GM12878 (cell line): ENCODE results near the gene NIPAL1. TPM values are rescaled to one million over a fixed set of nuclear protein-coding genes. Genes with fewer than 3 reads are reported as not detected.

Experiments used
- ATAC-seq: fragments of 200-7000 bp; cut with Tn5 transposase; 3 replicates; pipeline ENCODE4 v1.9.1; 2020; ENCODE audit warnings: mild to moderate bottlenecking, moderate library complexity
- BruUV-seq: library from RNA; stranded (reverse); fragments of 400-500 nt; replicated peaks from 2 replicates; lab custom pipeline; 2021; lab: Mats Ljungman, UMichigan
- CTCF ChIA-PET: fragments of 300-600 bp; sonication (Branson Sonifier 250); formaldehyde crosslinking; extraction: SDS; loops from one replicate; lab custom pipeline; 2021; ENCODE audit warnings: inconsistent platforms; lab: Yijun Ruan, JAX
- POLR2A ChIA-PET: fragments of 350-600 bp; formaldehyde crosslinking; extraction: SDS; loops from one replicate; lab custom pipeline; 2021; ENCODE audit warnings: inconsistent platforms; lab: Charles Lee
- RAD21 ChIA-PET: fragments of 300-600 bp; sonication (Branson Sonifier 250); formaldehyde crosslinking; loops from one replicate; lab custom pipeline; 2023; ENCODE audit warnings: antibody characterized with exemption; ENCODE audit not compliant: unreplicated experiment; lab: Charles Lee
- SMC1A ChIA-PET: fragments of 300-600 bp; sonication (Branson Sonifier 250); formaldehyde crosslinking; loops from one replicate; lab custom pipeline; 2023; ENCODE audit not compliant: unreplicated experiment, uncharacterized antibody; lab: Charles Lee
- DNase-seq: peaks from one replicate; pipeline ENCODE4 v3.0.0-alpha.2; 2011; ENCODE audit warnings: low read depth, low spot score
- FAIRE-seq: peaks from 3 replicates; lab custom pipeline; 2011; peaks lifted over from hg19 to GRCh38; lab: Jason Lieb, UNC
- H2AFZ ChIP-seq: 2 replicates; pipeline ENCODE4 v1.6.0; 2011; ENCODE audit warnings: low read depth, low read length, control low read depth; ENCODE audit not compliant: control insufficient read depth
- H3K27ac ChIP-seq: 2 replicates; pipeline ENCODE4 v1.5.1; 2011; ENCODE audit warnings: control low read depth; ENCODE audit not compliant: control insufficient read depth, insufficient read depth
- H3K27me3 ChIP-seq, 2 experiments: replicated peaks in 1 of 2; 2 replicates each; pipeline versions ENCODE4 v1.6.0 to v1.6.1; 2011; ENCODE audit warnings: low read length in 1 of 2; ENCODE audit not compliant: control insufficient read depth in 2 of 2, insufficient read depth in 2 of 2
- H3K36me3 ChIP-seq, 2 experiments: 2 replicates each; pipeline ENCODE4 v1.5.1; 2011; ENCODE audit warnings: low read length in 1 of 2; ENCODE audit not compliant: control insufficient read depth in 2 of 2, insufficient read depth in 2 of 2
- H3K4me1 ChIP-seq: 2 replicates; pipeline ENCODE4 v1.6.1; 2011; ENCODE audit warnings: mild to moderate bottlenecking, low read length, moderate library complexity, mixed read lengths; ENCODE audit not compliant: control insufficient read depth, insufficient read depth
- H3K4me2 ChIP-seq: 2 replicates; pipeline ENCODE4 v1.6.0; 2011; ENCODE audit warnings: control low read depth; ENCODE audit not compliant: control insufficient read depth, insufficient read depth
- H3K4me3 ChIP-seq: fragments of 200-600 bp; sonication (generic); 2 replicates; pipeline ENCODE4 v1.5.1; 2016
- H3K79me2 ChIP-seq: 2 replicates; pipeline ENCODE4 v1.6.0; 2011; ENCODE audit warnings: low read length; ENCODE audit not compliant: control insufficient read depth, insufficient read depth
- H3K9ac ChIP-seq: 2 replicates; pipeline ENCODE4 v1.8.0; 2011; ENCODE audit warnings: low read length, control low read depth, mixed read lengths; ENCODE audit not compliant: control insufficient read depth, insufficient read depth
- H3K9me3 ChIP-seq: replicated peaks from 3 replicates; pipeline ENCODE4 v1.5.1; 2011; ENCODE audit warnings: mild to moderate bottlenecking, low read length; ENCODE audit not compliant: control insufficient read depth, insufficient read depth
- H4K20me1 ChIP-seq: 2 replicates; pipeline ENCODE4 v1.6.0; 2011; ENCODE audit not compliant: control insufficient read depth, insufficient read depth
- RBBP5 ChIP-seq: fragments of 200-600 bp; sonication (generic); conservative IDR thresholded peaks from 2 replicates; pipeline ENCODE4 v1.6.1; 2016
- SMAD1 ChIP-seq: fragments of 450-650 bp; IDR thresholded peaks from 2 replicates; pipeline ENCODE4 v1.6.1; 2018; ENCODE audit warnings: mild to moderate bottlenecking, low read depth; ENCODE audit not compliant: partially characterized antibody
- TCF12 ChIP-seq: IDR thresholded peaks from 2 replicates; pipeline ENCODE4 v1.6.1; 2011; ENCODE audit warnings: low read depth, mild to moderate bottlenecking, low read length
- ZBED1 ChIP-seq: IDR thresholded peaks from 2 replicates; pipeline ENCODE4 v1.6.1; 2016; ENCODE audit warnings: borderline replicate concordance
- ZBTB4 ChIP-seq: fragments of 450-650 bp; formaldehyde crosslinking; IDR thresholded peaks from 2 replicates; pipeline ENCODE4 v1.4.0; 2022; ENCODE audit warnings: mild to moderate bottlenecking, moderate library complexity
- WGBS: methylation state at CpG from one replicate; pipeline ENCODE4 v1.1.6; 2016; ENCODE audit warnings: low lambda C conversion rate; ENCODE audit not compliant: insufficient replicate concordance, insufficient coverage; ENCODE audit errors: missing lambda C conversion rate; 5-methylcytosine and 5-hydroxymethylcytosine counted together
- in situ Hi-C: fragments of 300-500 bp; cut with MboI; formaldehyde crosslinking; loops from 9 replicates; pipeline ENCODE4 v1.14.3; 2018; ENCODE audit warnings: mixed read lengths
- intact Hi-C: fragments of 100-400 bp; cut with micrococcal nuclease; formaldehyde crosslinking; loops from one replicate; pipeline ENCODE4 v1.14.2; 2022; ENCODE audit not compliant: unreplicated experiment
- polyA plus RNA-seq, 11 experiments: library from polyadenylated mRNA; depleted of rRNA in 4 of 11; unstranded in 6 of 11; stranded (reverse) in 5 of 11; fragments of >200 nt; fragmentation: Nextera tagmentation in 4 of 11; fragmentation: Illumina TruSeq in 1 of 11; extraction: Ambion mirVana in 4 of 11; extraction: Trizol in 1 of 11; gene quantifications; 1 replicate in 1 of 11; 2 replicates in 10 of 11; pipeline versions ENCODE4 v1.2.1 to v1.2.3, GENCODE V29; 2011 to 2016; ENCODE audit warnings: inconsistent platforms in 2 of 11, missing spikeins in 2 of 11, low read depth in 1 of 11
- total RNA-seq, 4 experiments: library from RNA; depleted of rRNA in 3 of 4; stranded (reverse); fragments of >200 nt in 3 of 4; fragmentation: Illumina TruSeq in 1 of 4; extraction: Trizol in 1 of 4; gene quantifications; 2 replicates each; pipeline versions ENCODE4 v1.2.1 to v1.2.3, GENCODE V29; 2013 to 2021

NIPAL1 gene
- total and polyA plus RNA-seq, 10 of the 15 experiments (the other 5 are each of a cell fraction or from before 2014, with no cell fraction given) = 0.46 to 9.7 (median 5.9) TPM

GRCh38 chr4:47996021-47996420 lies 20.6 kb upstream of the NIPAL1 start:
- 20% methylated on average over 1 of the region's 1 CpG for WGBS
- no peak overlapping the region for H3K4me2 ChIP-seq
- no peak overlapping the region for H3K4me3 ChIP-seq
- FAIRE-seq (no peak), DNase-seq (no peak), ATAC-seq (no peak)
- H3K27me3 ChIP-seq = no peaks in the 10 kb centered on the region
- H3K9ac ChIP-seq = no peak overlapping the region
- H3K36me3 ChIP-seq = no peaks in the 10 kb centered on the region
- RAD21 ChIA-PET = no interaction called here
- SMC1A ChIA-PET = interaction anchor here (0.7 kb wide), 1 partner anchor 15 kb away, joined by 3 read pairs; no protein-coding TSS in a partner anchor
- H2AFZ ChIP-seq = no peak overlapping the region
- no peak overlapping the region for H3K27ac ChIP-seq
- no peaks in the 10 kb centered on the region for H3K79me2 ChIP-seq
- POLR2A ChIA-PET = no interaction called here
- H3K4me1 ChIP-seq = no peaks in the 10 kb centered on the region
- no TSS peak for BruUV-seq
- no peaks in the 10 kb centered on the region for H3K9me3 ChIP-seq
- CTCF ChIA-PET = interaction anchor here (2.1 kb wide), 1 partner anchor 113 kb away, joined by 5 read pairs; no protein-coding TSS in a partner anchor
- TF ChIP-seq ZBED1 (no peak), RBBP5 (no peak), ZBTB4 (CRISPR knock-in tag) (no peak), TCF12 (no peak), SMAD1 (no peak)
- TF ChIP-seq, all 136 proteins: peak for 0
- H4K20me1 ChIP-seq = no peaks in the 10 kb centered on the region
- intact Hi-C loops = no loop called here
- in situ Hi-C loops = no loop called here
